T-helper 1 cell treated with Interleukin-12 subunit alpha and Interleukin-12 subunit beta and Interleukin-4 antibody, amounts not matched to agents 30 μg/mL and 1 μg/mL, for 36 hours (primary cell): ENCODE data around the gene ZNF275.

Source experiments
- H3K27ac Mint-ChIP-seq: one replicate; pipeline ENCODE4 v1.8.0; 2021; ENCODE audit warnings: mild to moderate bottlenecking, mixed read lengths
- H3K27me3 Mint-ChIP-seq: one replicate; pipeline ENCODE4 v1.8.0; 2021; ENCODE audit warnings: low read depth, mixed read lengths
- H3K36me3 Mint-ChIP-seq: one replicate; pipeline ENCODE4 v1.8.0; 2021; ENCODE audit warnings: low read depth, mixed read lengths
- H3K4me1 Mint-ChIP-seq: one replicate; pipeline ENCODE4 v1.8.0; 2021; ENCODE audit warnings: low read depth, mixed read lengths
- H3K4me3 Mint-ChIP-seq: one replicate; pipeline ENCODE4 v1.8.0; 2021; ENCODE audit warnings: mild to moderate bottlenecking, moderate library complexity, mixed read lengths
- H3K9me3 Mint-ChIP-seq: one replicate; pipeline ENCODE4 v1.8.0; 2021; ENCODE audit warnings: mixed read lengths

ZNF275 gene

DNA sequence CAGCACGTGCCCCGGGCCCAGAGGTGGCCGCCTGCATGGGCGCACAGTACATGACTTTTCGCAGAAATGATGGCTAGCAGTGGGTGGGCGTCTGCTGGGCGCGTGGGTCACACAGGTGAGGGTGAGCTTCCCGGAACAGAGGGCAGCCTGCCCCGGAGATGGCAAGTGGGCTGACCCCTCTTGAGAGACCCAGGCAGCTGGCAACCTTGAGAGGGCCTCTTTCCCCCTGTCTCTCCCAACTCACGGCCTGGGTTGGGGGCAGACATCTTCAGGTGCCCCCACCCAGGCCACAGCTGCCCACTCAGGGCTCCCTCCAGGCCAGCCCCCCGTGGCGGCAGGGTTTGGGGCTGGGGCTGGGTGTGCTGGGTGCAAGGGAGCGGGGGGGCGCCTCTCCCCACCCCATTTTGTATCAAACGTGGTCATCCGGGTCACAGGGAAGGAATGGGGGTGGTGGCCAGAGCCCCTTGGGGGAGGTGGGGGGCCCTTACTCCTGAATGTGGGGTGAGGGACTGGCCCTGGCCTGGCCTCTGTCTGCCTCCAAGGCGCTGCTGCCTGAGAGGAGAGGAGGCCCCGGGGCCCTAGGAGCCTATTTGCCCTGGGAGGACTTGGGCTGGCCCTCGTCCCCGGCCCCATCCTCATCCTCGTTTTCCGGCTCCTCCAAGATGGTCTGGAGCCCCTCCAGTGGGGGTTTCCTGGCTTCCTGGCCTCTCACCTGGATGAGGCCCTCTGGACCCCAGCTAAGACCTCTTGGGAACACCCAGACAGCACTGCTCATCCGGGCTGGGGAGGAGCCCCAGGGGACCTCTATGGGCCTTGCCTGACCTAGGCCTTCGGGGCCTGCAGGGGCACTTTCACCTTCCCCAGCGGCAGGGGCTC lies 62.6 kb downstream of the ZNF275 start:
- Mint-ChIP-seq H3K4me3 (no peak overlapping the region), H3K27me3 (no peaks in the 10 kb centered on the region), H3K9me3 (no peaks in the 10 kb centered on the region), H3K4me1 (peaks cover 13% of the 10 kb centered on the region), H3K36me3 (no peaks in the 10 kb centered on the region), H3K27ac (no peak overlapping the region)

DNA sequence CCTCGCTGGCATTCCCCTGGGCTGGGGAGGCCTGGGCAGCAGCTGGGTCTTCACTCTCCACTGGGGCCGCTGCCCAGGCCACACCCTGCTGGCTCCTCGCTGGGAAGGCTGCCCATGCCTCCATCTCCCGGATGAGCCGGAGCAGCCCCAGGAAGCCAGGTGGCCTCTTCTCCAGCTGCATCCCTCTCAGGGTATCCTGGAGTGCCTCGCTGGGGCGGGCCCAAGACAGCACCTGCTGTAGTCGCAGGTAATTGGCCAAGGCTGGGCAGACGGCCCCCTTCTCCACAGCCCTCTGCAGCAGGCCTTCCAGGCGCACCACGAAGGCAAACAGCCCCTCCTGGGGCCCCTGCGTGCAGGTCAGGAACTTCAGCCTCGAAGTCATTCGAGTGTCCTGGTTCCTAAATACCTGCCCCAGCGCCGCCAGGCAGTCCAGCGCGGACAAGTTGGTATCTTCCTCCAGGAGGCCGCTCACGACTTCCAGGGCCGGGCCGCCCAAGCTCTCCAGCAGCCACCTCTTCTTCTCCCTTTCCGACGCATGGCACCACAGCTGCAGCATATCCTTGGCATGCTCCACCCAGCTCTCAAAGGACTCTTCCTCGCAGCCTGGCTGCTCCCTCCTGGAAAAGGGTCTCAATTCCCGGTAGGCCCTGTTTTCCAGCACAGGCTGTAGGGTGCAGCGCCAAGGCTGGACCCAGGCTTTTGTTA lies 63.5 kb downstream of the ZNF275 start:
- Mint-ChIP-seq H3K36me3 (no peaks in the 10 kb centered on the region), H3K9me3 (no peaks in the 10 kb centered on the region), H3K4me3 (no peak overlapping the region), H3K27ac (no peak overlapping the region), H3K4me1 (peaks cover 13% of the 10 kb centered on the region), H3K27me3 (no peaks in the 10 kb centered on the region)

DNA sequence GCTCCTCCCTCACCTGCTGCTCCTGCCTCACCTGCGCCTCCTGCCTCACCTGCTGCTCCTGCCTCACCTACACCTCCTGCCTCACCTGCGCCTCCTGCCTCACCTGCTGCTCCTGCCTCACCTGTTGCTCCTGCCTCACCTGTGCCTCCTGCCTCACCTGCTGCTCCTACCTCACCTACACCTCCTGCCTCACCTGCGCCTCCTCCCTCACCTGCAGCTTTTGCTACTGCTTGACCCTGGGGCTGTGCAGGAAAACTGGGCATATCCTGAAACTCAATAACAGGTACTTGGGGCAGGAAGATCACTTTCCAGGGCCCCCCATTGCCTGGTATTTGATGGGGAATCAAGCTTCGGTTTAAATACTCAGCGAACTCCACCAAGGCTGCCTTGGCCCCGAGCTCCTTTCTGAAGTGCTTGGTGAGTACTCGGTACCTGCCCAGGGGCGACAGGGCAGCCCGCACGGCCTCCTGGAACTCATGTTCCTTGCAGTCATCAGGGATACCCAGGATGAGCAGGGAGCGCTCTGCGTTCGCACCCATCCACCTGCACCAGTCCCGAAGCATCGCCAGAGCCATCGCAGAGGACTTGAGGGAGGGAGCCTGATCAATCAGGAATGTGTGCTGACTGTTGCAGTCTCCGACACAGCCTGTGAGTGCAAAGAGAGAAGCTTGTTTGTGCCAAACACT lies 64.5 kb downstream of the ZNF275 start:
- no peak overlapping the region for H3K27ac Mint-ChIP-seq
- H3K4me1 Mint-ChIP-seq: peaks cover 13% of the 10 kb centered on the region
- no peak overlapping the region for H3K4me3 Mint-ChIP-seq
- H3K9me3 Mint-ChIP-seq: no peaks in the 10 kb centered on the region
- H3K36me3 Mint-ChIP-seq: no peaks in the 10 kb centered on the region
- peaks cover 6% of the 10 kb centered on the region for H3K27me3 Mint-ChIP-seq

- no peak overlapping the region for H3K4me3 Mint-ChIP-seq
Measured at GRCh38 chrX:153400146-153401132, 66.5 kb downstream of the ZNF275 start.

GRCh38 chrX:153401133-153401764 lies 67.3 kb downstream of the ZNF275 start, which contains the start of gene PNMA6E:
PNMA6E (minus strand) TSS chrX:153401350; CDS start chrX:153398849, 2,501 bp downstream.
- Mint-ChIP-seq H3K27ac (no peak within 1 kb of the TSS), H3K27me3 (peaks cover 11% of the 10 kb centered on the region), H3K9me3 (no peaks in the 10 kb centered on the region), H3K4me1 (no peaks in the 10 kb centered on the region), H3K36me3 (no peaks in the 10 kb centered on the region), H3K4me3 (no peak within 1 kb of the TSS)

More at GRCh38 chrX:153400146-153401132, 66.5 kb downstream of the ZNF275 start:
- Mint-ChIP-seq H3K27me3 (peaks cover 11% of the 10 kb centered on the region), H3K4me1 (peaks cover under 1% of the 10 kb centered on the region), H3K36me3 (no peaks in the 10 kb centered on the region), H3K9me3 (no peaks in the 10 kb centered on the region), H3K27ac (no peak overlapping the region)
